Caco-2 (cell line): Measurements from ENCODE around the gene C2. TPM values are rescaled to one million over a fixed set of nuclear protein-coding genes. Genes with fewer than 3 reads are reported as not detected.

ENCODE experiments used
- BruUV-seq: library from RNA; stranded (reverse); fragments of 400-500 nt; replicated peaks from 2 replicates; lab custom pipeline; 2021; lab: Mats Ljungman, UMichigan
- CTCF ChIA-PET: fragments of 300-600 bp; sonication (Branson Sonifier 250); formaldehyde crosslinking; loops from one replicate; lab custom pipeline; 2022; ENCODE audit warnings: antibody characterized with exemption; lab: Charles Lee
- POLR2A ChIA-PET: fragments of 300-600 bp; sonication (Branson Sonifier 250); formaldehyde crosslinking; loops from one replicate; lab custom pipeline; 2022; ENCODE audit warnings: antibody characterized with exemption; lab: Charles Lee
- DNase-seq, 2 experiments: peaks; one replicate each; pipeline versions ENCODE4 v3.0.0 to v3.0.0-alpha.2; 2020 to 2022
- H3K27me3 ChIP-seq: replicated peaks from 2 replicates; pipeline ENCODE4 v1.6.0; 2011; ENCODE audit warnings: low read length; ENCODE audit not compliant: control insufficient read depth, insufficient read depth
- H3K36me3 ChIP-seq: 2 replicates; pipeline ENCODE4 v1.5.1; 2011; ENCODE audit warnings: low read length; ENCODE audit not compliant: control insufficient read depth, insufficient read depth
- H3K4me1 ChIP-seq: fragments of 250-450 bp; sonication (Bioruptor Pico); 2 replicates; pipeline ENCODE4 v1.5.1; 2020; ENCODE audit warnings: mild to moderate bottlenecking
- H3K4me3 ChIP-seq: 2 replicates; pipeline ENCODE4 v1.5.1; 2011; ENCODE audit warnings: low read depth, mild to moderate bottlenecking, control low read depth, low read length
- H3K9me3 ChIP-seq: fragments of 250-450 bp; sonication (Bioruptor Pico); 2 replicates; pipeline ENCODE4 v1.5.1; 2020; ENCODE audit warnings: mild to moderate bottlenecking, moderate library complexity
- H3K27ac Mint-ChIP-seq: one replicate; pipeline ENCODE4 v1.8.0; 2022; ENCODE audit warnings: mixed read lengths; ENCODE audit not compliant: unreplicated experiment
- H3K27me3 Mint-ChIP-seq: one replicate; pipeline ENCODE4 v1.8.0; 2022; ENCODE audit warnings: mixed read lengths; ENCODE audit not compliant: insufficient read depth, unreplicated experiment
- H3K36me3 Mint-ChIP-seq: one replicate; pipeline ENCODE4 v1.8.0; 2022; ENCODE audit warnings: mild to moderate bottlenecking, mixed read lengths; ENCODE audit not compliant: insufficient read depth, unreplicated experiment
- H3K4me1 Mint-ChIP-seq: one replicate; pipeline ENCODE4 v1.8.0; 2022; ENCODE audit warnings: low read depth, mixed read lengths; ENCODE audit not compliant: unreplicated experiment
- H3K4me3 Mint-ChIP-seq: one replicate; pipeline ENCODE4 v1.8.0; 2022; ENCODE audit warnings: mild to moderate bottlenecking, moderate library complexity, mixed read lengths; ENCODE audit not compliant: unreplicated experiment
- H3K9me3 Mint-ChIP-seq: one replicate; pipeline ENCODE4 v1.8.0; 2022; ENCODE audit warnings: mixed read lengths; ENCODE audit not compliant: unreplicated experiment
- intact Hi-C: fragments of 100-400 bp; cut with micrococcal nuclease; formaldehyde crosslinking; loops from one replicate; pipeline ENCODE4 v1.10.0; 2022; ENCODE audit not compliant: unreplicated experiment
- total RNA-seq: library from RNA; stranded (reverse); gene quantifications from 2 replicates; pipeline ENCODE4 v1.2.3, GENCODE V29; 2022
- TF ChIP-seq, protein P1 (sequence below), 2 experiments: fragments of 200-600 bp in 1 of 2; IDR thresholded peaks; 1 replicate in 1 of 2; 2 replicates in 1 of 2; pipeline versions ENCODE4 v1.5.1 to v1.8.0; 2011 to 2022; ENCODE audit warnings: antibody characterized with exemption in 1 of 2, control low read depth in 1 of 2, inconsistent platforms in 1 of 2, low read depth in 1 of 2, low read length in 1 of 2, mild to moderate bottlenecking in 1 of 2, moderate library complexity in 1 of 2; ENCODE audit not compliant: insufficient read depth in 1 of 2, severe bottlenecking in 1 of 2, unreplicated experiment in 1 of 2

Gene C2
- total RNA-seq, 1 experiment from 2014 or later, result 4.8 TPM

DNA sequence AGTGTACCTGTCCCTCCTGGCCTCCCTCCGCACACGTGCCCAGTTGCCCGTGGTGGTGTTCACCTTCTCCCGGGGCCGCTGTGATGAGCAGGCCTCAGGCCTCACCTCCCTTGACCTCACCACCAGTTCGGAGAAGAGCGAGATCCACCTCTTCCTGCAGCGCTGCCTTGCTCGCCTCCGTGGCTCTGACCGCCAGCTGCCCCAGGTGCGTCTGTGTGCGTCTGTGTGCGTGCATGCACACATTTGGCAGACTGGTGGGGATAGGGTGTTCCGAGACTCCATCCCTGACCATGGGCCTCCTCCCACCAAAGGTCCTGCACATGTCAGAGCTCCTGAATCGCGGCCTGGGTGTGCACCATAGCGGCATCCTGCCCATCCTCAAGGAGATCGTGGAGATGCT is 36.4 kb downstream of the C2 start:
- POLR2A ChIA-PET, result no interaction called here
- peaks cover 9% of the 10 kb centered on the region for H3K36me3 ChIP-seq
- no peaks in the 10 kb centered on the region for H3K27me3 ChIP-seq
- H3K9me3 Mint-ChIP-seq, result no peaks in the 10 kb centered on the region
- no peak overlapping the region for H3K27ac Mint-ChIP-seq
- H3K36me3 Mint-ChIP-seq, result peaks cover 61% of the 10 kb centered on the region
- H3K27me3 Mint-ChIP-seq, result no peaks in the 10 kb centered on the region
- no peak overlapping the region for H3K4me3 ChIP-seq
- BruUV-seq, result no TSS peak
- intact Hi-C loops, result no loop called here
- TF ChIP-seq, protein P1, sequence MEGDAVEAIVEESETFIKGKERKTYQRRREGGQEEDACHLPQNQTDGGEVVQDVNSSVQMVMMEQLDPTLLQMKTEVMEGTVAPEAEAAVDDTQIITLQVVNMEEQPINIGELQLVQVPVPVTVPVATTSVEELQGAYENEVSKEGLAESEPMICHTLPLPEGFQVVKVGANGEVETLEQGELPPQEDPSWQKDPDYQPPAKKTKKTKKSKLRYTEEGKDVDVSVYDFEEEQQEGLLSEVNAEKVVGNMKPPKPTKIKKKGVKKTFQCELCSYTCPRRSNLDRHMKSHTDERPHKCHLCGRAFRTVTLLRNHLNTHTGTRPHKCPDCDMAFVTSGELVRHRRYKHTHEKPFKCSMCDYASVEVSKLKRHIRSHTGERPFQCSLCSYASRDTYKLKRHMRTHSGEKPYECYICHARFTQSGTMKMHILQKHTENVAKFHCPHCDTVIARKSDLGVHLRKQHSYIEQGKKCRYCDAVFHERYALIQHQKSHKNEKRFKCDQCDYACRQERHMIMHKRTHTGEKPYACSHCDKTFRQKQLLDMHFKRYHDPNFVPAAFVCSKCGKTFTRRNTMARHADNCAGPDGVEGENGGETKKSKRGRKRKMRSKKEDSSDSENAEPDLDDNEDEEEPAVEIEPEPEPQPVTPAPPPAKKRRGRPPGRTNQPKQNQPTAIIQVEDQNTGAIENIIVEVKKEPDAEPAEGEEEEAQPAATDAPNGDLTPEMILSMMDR (IDR thresholded peaks at IDR 0.05; ENCODE audit: insufficient read depth in 1 of 2, low read depth in 1 of 2, low read length in 1 of 2, severe bottlenecking in 1 of 2, unreplicated experiment in 1 of 2), result no peak
- peaks cover 15% of the 10 kb centered on the region for H3K4me1 Mint-ChIP-seq
- no peaks in the 10 kb centered on the region for H3K4me1 ChIP-seq
- DNase-seq, result no peak
- CTCF ChIA-PET, result no interaction called here
- no peak overlapping the region for H3K4me3 Mint-ChIP-seq
- no peaks in the 10 kb centered on the region for H3K9me3 ChIP-seq

DNA sequence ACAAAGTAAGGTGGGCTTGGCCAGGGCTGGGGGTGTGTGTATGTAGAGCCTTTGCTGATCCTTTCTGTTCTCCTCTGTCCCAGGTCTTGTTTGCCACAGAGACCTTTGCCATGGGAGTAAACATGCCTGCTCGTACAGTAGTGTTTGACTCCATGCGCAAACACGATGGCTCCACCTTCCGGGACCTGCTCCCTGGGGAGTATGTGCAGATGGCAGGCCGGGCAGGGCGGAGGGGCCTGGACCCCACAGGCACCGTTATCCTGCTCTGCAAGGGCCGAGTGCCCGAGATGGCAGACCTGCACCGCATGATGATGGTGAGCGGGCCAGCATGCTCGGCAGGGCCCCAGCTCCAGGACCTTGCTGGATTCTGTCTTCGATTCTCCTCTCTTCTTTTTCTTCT is 38.2 kb downstream of the C2 start:
- no peak overlapping the region for H3K27ac Mint-ChIP-seq
- no TSS peak for BruUV-seq
- H3K36me3 Mint-ChIP-seq, result peaks cover 66% of the 10 kb centered on the region
- Histone ChIP-seq H3K27me3 (no peaks in the 10 kb centered on the region), H3K4me1 (no peaks in the 10 kb centered on the region; the same call in 1 of the 2 replicates), H3K36me3 (peaks cover 8% of the 10 kb centered on the region), H3K9me3 (no peaks in the 10 kb centered on the region), H3K4me3 (no peak overlapping the region)
- POLR2A ChIA-PET, result no interaction called here
- H3K27me3 Mint-ChIP-seq, result no peaks in the 10 kb centered on the region
- CTCF ChIA-PET, result no interaction called here
- intact Hi-C loops, result no loop called here
- H3K4me3 Mint-ChIP-seq, result no peak overlapping the region
- H3K4me1 Mint-ChIP-seq, result peaks cover 14% of the 10 kb centered on the region
- TF ChIP-seq, protein P1 (IDR thresholded peaks at IDR 0.05; ENCODE audit: insufficient read depth in 1 of 2, low read depth in 1 of 2, low read length in 1 of 2, severe bottlenecking in 1 of 2, unreplicated experiment in 1 of 2), result no peak
- DNase-seq, result no peak
- H3K9me3 Mint-ChIP-seq, result no peaks in the 10 kb centered on the region

DNA sequence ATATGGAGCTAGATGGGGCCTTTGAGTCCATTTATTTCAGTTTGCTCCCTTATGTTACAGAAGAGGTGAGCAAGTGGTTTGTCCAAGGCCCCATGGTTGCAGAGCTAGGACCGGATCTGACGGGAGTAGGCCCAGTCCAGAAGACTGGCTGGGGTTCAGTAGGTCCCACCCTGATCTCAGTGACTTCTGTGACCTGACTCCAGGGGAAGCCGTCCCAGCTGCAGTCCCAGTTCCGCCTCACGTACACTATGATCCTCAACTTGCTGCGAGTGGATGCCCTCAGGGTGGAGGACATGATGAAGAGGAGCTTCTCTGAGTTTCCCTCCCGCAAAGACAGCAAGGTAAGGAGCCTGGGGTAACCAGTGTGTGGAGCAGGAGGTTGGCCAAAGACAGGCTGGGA is 39.0 kb downstream of the C2 start:
- ChIA-PET CTCF (no interaction called here), POLR2A (no interaction called here)
- Mint-ChIP-seq H3K27me3 (no peaks in the 10 kb centered on the region), H3K9me3 (no peaks in the 10 kb centered on the region), H3K27ac (no peak overlapping the region), H3K4me3 (no peak overlapping the region), H3K4me1 (peaks cover 12% of the 10 kb centered on the region), H3K36me3 (peaks cover 67% of the 10 kb centered on the region)
- Histone ChIP-seq H3K9me3 (no peaks in the 10 kb centered on the region), H3K36me3 (peaks cover 7% of the 10 kb centered on the region), H3K4me3 (no peak overlapping the region), H3K27me3 (no peaks in the 10 kb centered on the region), H3K4me1 (peaks cover 5% of the 10 kb centered on the region; the same call in 1 of the 2 replicates)
- no peak for DNase-seq
- intact Hi-C loops, result no loop called here
- BruUV-seq, result no TSS peak
- TF ChIP-seq, protein P1 (IDR thresholded peaks at IDR 0.05; ENCODE audit: insufficient read depth in 1 of 2, low read depth in 1 of 2, low read length in 1 of 2, severe bottlenecking in 1 of 2, unreplicated experiment in 1 of 2), result no peak
